SH-SY5Y (cell line): ENCODE results near the gene MOV10L1.

Experiments used
- GATA2 ChIP-seq: IDR thresholded peaks from 2 replicates; pipeline ENCODE4 v1.6.1; 2011; ENCODE audit warnings: mild to moderate bottlenecking, low read depth, low read length
- GATA3 ChIP-seq: IDR thresholded peaks from 2 replicates; pipeline ENCODE4 v1.6.1; 2011; ENCODE audit warnings: low read depth, mild to moderate bottlenecking, low read length, moderate library complexity

The MOV10L1 gene

DNA sequence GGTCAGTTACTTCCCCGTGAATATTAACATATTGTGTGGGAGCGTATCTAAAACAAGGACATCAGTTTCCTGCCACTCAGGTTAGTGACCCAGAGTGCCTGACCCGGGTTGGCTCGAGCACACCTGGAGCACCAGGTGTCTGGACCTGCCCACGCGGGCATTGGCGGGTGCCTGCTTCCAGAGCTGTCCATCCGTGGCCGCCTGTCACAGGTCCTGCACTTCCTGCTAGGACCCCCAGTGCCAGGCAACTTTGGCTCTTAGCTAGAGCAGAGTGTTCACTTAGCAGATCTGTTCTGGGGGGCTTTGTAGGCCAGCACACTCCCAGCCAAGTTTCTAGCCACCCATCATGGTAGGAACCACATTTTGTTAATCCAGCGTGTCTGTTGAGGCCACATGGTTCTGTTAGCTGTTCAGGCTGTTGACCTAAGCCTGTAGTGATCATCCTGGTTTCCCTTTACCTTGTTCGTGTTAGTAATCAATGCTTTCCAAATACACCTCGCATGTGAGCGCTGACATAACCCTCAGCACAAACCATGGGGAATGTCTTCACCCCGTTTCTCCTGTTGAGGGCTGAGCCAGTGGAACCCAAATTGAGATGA, 29.5 kb downstream of the MOV10L1 start:
- TF ChIP-seq GATA2 (no peak), GATA3 (no peak)

DNA sequence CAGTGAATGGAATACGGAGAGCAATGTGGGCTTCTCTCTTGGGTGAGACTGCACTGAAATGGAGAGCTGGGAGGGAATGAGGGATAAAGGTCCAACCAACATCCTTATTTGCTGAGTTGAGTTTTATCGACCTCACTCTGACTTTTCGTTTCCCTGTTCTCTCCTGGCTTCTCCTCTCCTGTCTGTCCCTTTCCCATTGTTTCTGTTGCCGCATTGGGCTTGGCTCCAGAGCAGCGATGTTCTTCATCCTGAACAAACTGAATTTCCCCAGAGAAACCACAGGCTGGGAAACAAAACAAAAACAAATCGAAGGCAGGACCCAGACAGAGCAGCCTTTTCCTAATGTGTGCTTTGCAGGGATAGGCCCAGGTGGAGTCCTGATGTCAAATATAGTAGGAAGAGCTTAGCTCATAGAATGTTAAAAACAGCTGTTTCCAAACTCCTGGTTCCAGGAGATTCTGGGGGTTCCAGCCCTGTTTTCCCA, 30.0 kb downstream of the MOV10L1 start:
- TF ChIP-seq GATA2 (no peak), GATA3 (no peak)

DNA sequence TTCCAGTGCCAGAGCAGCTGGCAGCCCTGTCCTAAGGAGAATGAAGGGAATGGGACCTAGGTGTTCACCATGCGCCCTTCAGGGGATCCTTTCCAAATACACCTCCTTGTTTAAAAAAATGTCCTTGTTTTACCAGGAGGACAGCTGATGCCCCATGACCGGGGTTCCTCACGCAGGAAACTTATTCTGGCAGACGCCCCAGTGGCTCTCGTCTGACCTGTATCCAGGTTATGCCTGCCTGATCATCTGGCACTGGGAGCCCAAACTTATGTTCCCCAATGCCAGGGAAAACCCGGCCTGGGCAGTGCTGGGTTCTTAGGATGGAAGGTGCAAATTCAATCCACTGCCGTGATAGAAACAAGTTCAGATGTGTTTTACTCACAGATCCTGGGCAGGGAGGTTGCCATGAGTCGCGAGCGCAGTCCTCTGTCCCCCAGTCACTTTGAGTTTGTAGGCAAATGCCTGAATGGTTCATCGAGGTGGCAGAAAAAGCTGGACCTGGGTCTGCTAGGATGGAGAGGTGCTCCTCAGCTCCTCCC, 31.5 kb downstream of the MOV10L1 start:
- TF ChIP-seq GATA2 (no peak), GATA3 (no peak)

DNA sequence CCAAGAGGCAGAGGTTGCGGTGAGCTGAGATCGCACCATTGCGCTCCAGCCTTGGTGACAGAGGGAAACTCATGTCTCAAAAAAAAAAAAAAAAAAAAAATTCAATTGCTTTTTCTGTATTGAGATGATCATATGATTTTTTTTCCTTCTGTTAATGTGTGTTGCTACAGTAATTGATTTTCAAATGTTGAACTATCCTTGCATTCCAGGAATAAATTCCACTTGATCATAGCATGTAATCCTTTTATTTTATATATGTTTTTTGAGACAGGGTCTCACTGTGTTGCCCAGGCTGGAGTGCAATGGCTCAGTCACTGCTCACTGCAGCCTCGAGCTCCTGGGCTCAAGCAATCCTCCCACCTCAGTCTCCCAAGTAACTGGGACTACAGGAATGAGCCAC, 33.3 kb downstream of the MOV10L1 start:
- TF ChIP-seq GATA3: no peak

DNA sequence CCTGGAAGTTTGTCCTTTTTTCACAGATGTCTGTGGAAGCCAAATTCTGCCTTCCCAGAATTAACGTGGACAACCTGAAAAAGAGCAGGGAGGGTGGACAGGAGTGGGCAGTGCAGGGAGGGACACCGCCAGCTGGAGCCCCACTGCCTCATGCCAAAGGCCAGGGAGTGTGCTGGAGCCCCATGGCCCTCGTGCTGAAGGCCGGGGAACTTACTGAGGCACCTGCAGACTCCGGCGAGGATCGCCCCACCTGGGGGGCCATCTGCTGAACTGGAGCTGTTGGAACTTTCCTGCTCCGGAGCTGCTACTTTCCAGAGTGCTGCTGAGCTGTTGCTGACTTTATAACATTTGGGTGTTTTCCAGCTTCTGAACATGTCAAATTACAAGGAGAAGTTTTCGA, 35.2 kb downstream of the MOV10L1 start:
- TF ChIP-seq GATA2 (no peak), GATA3 (no peak)

DNA sequence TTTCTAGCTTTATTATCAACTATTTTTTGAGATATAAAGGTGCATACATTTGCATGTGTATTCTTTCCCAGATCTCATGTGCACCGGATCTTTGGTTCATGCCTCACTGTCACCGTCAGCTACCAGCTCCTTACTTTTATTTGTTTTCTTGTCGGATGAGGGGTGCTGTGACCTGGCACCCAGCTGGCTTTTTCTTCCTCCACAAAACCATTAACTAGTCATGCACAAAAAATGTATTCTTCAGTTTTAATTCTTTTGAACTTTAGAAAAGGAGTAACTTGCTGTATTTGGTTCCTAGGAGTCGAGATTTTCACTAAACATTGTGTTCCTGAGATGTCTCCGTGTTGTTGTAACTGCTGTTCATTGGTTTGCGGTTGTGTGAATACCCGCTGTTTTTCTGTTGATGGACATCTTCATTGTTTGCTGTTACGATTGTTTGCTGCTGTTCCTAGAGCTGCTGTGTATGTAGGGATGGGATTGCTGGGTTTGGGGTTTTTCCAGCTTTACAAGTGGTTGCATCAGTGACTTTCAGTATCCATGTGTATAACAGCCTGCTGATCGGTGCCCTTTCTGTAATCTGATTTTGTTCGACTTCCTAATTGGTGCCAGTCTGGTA, 39.4 kb downstream of the MOV10L1 start:
- TF ChIP-seq GATA2: no peak
- no peak for TF ChIP-seq GATA3

DNA sequence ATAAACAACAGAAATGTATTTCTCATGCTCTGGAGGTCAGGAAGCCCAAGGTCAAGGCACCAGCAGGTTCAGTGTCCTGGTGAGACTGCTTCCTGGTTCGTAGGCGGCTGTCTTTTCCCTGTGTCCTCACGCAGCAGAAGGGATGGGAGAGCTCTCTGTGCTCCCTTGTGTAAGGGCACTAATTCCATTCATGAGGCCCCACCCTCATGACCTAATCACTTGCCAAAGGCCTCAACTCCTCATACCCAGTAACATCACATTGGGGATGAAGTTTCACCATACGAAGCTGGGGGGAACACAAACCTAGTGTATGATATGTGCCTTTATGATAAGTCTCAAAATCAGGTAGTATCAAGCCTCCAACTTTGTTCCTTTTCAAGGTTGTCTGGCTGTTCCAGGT, 42.1 kb downstream of the MOV10L1 start:
- TF ChIP-seq GATA3 (no peak), GATA2 (no peak)

DNA sequence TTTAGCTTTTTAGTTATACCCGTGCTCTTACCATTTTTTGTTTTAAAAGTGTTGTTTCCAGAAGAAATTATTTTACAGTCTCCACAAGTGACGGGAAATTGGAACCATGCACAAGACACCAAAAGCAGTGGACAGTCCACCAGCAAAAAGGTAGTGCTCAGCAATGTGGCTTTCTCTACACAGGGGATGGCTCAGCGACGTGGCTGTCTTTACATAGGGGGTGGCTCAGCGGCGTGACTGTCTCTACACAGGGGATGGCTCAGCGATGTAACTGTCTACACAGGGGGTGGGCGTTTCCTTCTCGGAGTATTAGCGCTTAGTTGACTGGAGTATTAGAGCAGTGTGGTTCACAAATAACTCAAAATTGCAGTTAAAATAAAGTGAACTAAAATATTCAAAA, 44.7 kb downstream of the MOV10L1 start:
- no peak for TF ChIP-seq GATA2
- no peak for TF ChIP-seq GATA3

DNA sequence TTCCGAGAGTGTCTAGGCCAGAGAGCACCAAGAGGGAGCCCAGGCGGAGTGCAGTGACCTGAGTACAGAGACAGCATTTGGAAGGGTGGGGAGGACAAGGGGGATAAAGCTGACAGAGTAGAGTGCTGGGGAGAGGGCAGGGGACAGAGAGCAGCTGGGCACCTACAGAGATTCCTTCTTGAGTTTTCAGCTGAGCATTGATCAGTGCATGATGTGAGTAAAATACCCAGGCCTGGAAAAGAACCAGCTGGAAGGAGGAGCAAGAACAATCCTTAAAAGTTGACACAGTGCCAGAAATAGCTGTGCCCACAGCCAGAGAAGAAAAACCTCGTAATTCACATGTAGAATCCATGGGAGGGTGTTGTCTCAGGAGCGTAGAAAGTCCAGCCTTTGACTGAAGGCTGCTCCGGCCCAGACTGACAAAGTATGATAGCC, 46.8 kb downstream of the MOV10L1 start:
- TF ChIP-seq GATA3 (no peak), GATA2 (no peak)

DNA sequence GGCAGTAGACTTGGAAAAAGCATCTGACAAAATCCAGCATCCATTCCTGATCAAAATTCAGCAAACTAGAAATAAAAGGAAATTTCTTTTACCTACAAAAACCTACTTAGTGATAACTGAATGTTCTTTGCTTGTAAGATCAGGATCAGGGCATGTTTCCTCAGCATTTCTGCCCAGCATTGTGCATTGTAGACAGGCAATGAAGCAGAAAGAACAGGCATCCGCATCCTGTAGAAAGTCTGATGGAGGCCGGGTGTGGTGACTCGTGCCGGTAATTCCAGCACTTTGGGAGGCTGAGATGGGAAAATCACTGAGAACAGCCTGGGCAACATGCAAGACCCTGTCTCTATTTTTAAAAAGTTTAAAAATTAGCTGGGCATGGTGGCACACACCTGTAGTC, 48.2 kb downstream of the MOV10L1 start:
- no peak for TF ChIP-seq GATA3
- no peak for TF ChIP-seq GATA2

DNA sequence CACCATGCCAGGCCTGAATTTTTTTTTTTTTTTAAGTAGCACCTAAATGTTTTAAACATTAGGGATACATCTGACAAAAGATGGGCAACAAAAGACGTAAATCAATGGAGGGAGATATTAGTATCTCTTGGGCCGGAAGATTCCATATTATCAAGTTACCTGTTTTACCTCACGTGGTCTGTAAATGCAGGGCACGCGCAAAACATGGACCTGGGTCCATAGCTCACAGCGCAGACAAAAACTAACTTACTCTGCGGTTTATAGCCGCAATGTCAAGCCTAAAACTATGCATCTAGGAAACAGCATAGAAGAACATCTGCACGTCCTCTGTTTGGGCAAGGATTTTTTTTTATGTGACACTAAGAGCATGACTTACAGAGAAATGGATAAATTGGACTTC, 49.2 kb downstream of the MOV10L1 start:
- no peak for TF ChIP-seq GATA3
- no peak for TF ChIP-seq GATA2

DNA sequence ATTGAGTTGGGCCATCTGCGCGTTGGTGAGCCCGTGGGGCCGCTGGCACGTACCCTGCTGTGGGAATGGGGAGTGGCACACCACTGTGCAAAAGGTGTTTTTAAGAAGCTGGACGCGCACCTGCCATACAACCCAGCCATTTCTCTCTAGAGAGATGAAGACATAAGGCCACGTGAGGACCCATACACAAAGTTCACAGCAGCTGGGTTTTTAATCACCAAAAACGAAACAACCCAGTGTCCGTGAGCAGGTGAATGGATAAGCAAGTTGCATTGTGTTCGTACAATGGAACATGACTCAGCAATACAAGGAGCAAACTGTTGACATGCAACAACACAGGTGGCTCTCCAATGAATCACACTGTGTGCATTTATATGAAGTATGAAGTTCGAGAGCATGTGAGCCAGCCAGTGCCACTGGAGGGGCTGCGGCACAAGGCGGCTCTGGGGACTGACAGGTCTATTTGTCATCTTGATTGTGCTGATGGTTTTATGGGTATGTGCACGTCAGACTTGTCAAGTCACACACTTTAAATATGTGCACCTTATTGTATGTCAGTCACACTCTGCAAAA, 50.1 kb downstream of the MOV10L1 start:
- no peak for TF ChIP-seq GATA3
- no peak for TF ChIP-seq GATA2

DNA sequence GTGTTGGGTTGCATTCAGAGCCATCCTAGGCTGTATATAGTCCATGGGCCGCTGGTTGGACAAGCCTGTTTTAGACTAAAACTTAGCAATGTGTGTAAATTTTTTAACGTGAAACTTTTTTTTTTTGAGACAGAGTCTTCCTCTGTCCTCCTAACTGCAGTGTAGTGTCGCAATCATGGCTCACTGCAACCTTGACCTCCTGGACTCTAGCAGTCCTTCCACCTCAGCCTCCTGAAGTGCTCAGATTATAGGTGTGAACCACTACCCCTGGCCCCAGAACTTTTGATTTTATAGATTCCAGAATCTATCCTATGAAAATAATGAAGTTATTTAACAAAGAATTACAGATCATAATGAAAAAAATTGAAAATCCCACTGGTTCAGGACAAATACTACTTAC, 50.8 kb downstream of the MOV10L1 start:
- no peak for TF ChIP-seq GATA2
- TF ChIP-seq GATA3: no peak

DNA sequence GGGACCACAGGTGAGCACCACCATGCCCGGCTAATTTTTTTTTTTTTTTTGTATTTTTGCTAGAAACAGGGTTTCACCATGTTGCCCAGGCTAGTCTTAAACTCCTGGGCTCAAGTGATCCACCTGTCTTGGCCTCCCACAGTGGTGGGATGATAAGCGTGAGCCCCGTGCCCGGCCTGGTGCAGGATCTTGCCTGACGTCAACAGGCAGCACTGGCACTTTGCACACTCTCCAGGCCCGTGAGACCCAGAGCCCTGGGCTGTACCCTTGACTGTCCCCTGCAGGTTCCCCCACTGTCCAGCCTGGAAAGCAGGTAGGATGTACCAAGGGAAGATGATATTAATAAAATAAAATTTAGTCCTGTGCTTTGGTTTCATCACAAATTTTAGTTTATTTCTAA, 51.7 kb downstream of the MOV10L1 start:
- TF ChIP-seq GATA3: no peak
- TF ChIP-seq GATA2: no peak

DNA sequence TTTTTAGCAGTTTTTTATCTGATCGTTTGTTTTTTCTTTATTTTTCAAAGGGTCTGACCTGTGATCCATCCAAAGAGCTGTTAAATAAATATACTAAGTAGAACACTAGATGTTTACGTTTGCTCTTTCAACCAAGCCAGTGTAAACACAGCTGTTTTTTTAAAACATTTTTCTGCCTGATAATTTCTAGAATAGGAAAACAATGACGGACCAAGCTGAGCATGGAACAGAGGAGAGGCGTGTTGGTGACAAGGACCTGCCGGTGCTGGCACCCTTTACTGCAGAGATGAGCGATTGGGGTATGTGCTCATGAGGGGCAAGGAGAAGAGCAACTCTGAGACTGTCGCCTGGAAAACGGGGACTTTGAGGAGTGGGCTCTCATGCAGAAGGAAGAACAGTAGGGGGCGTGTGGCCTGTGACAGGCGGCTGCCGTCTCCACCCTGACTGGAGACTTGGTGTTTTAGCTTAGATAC, 52.1 kb downstream of the MOV10L1 start:
- no peak for TF ChIP-seq GATA3
- TF ChIP-seq GATA2: no peak

DNA sequence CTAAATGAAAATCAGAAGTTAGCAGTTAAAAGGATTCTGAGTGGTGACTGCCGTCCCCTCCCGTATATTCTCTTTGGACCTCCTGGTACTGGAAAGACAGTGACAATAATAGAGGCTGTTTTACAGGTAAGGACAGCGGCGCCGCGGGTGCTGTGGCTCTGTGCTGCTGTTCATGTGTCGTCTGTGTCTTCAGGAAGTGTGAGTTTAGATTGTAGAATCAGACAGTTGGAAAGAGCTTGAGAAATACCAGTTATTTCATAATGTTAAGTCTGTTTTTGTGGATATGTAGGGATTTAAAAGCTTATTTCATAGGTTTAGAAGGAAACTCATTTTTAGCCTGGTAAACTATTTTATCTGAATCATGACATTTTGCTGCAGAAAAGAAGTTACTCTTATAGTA, 53.3 kb downstream of the MOV10L1 start:
- TF ChIP-seq GATA3: no peak
- no peak for TF ChIP-seq GATA2
